Measurements from ENCODE around the gene ULK4.
"Not testable (repeated sequence)": the region's sequence is repeated elsewhere in the genome, so short reads cannot be mapped to it uniquely, and the experiment has no call there.

GRCh38 chr3:41647730-41648129, 314.2 kb downstream of the ULK4 start:
- TF ChIP-seq CTCF (IDR thresholded peaks at IDR 0.05; ENCODE audit: insufficient read depth, low read length); POLR2AphosphoS5 (IDR thresholded peaks at IDR 0.05; ENCODE audit: low read depth); REST (IDR thresholded peaks at IDR 0.05; ENCODE audit: insufficient replicate concordance, low read depth); SPI1 (IDR thresholded peaks at IDR 0.05; ENCODE audit: borderline replicate concordance, low read depth): not testable (repeated sequence)
